OCI-LY1 (cell line): Measurements from ENCODE around the gene RPS6KL1.

ENCODE experiments used
- H2AFZ ChIP-seq: fragments of 200-600 bp; sonication (generic), shearing (Covaris generic); 2 replicates; pipeline ENCODE4 v1.6.0; 2014; ENCODE audit warnings: antibody characterized with exemption, mild to moderate bottlenecking, low read length
- H3F3A ChIP-seq: fragments of 200-600 bp; sonication (generic), shearing (Covaris generic); 2 replicates; pipeline ENCODE4 v1.6.0; 2014; ENCODE audit warnings: mild to moderate bottlenecking, antibody characterized with exemption, low read length, moderate library complexity; ENCODE audit not compliant: insufficient read depth
- H3K27ac ChIP-seq: fragments of 200-600 bp; sonication (generic); 2 replicates; pipeline ENCODE4 v1.5.1; 2014; ENCODE audit warnings: low read length, mixed run types, mild to moderate bottlenecking, low read depth; ENCODE audit not compliant: poor library complexity, severe bottlenecking
- H3K27me3 ChIP-seq: fragments of 200-600 bp; sonication (generic); 2 replicates; pipeline ENCODE4 v1.6.0; 2014; ENCODE audit warnings: antibody characterized with exemption, mild to moderate bottlenecking, low read length, moderate library complexity; ENCODE audit not compliant: insufficient read depth
- H3K36me3 ChIP-seq: fragments of 200-600 bp; sonication (generic); 2 replicates; pipeline ENCODE4 v1.6.1; 2014; ENCODE audit warnings: mild to moderate bottlenecking, antibody characterized with exemption, low read length, moderate library complexity, mixed read lengths; ENCODE audit not compliant: insufficient read depth
- H3K4me1 ChIP-seq: fragments of 200-600 bp; sonication (generic); 2 replicates; pipeline ENCODE4 v1.5.1; 2014; ENCODE audit warnings: mild to moderate bottlenecking, low read length, moderate library complexity; ENCODE audit not compliant: insufficient read depth, severe bottlenecking
- H3K4me2 ChIP-seq: fragments of 200-600 bp; sonication (generic), shearing (Covaris generic); 2 replicates; pipeline ENCODE4 v1.6.1; 2014; ENCODE audit warnings: low read length
- H3K4me3 ChIP-seq: fragments of 200-600 bp; sonication (generic); 2 replicates; pipeline ENCODE4 v1.5.1; 2014; ENCODE audit warnings: low read length, low read depth, mild to moderate bottlenecking, mixed read lengths; ENCODE audit not compliant: poor library complexity, severe bottlenecking
- H3K79me2 ChIP-seq: fragments of 200-600 bp; shearing (Covaris generic); 2 replicates; pipeline ENCODE4 v1.6.1; 2016; ENCODE audit warnings: mixed run types, low read length, mixed read lengths; ENCODE audit not compliant: insufficient read depth
- H3K9ac ChIP-seq: fragments of 200-600 bp; sonication (generic), shearing (Covaris generic); 2 replicates; pipeline ENCODE4 v1.6.1; 2014; ENCODE audit warnings: mild to moderate bottlenecking, low read length, mixed read lengths
- H3K9me2 ChIP-seq: fragments of 200-600 bp; sonication (generic), shearing (Covaris generic); 2 replicates; pipeline ENCODE4 v1.6.1; 2014; ENCODE audit warnings: low read depth, mild to moderate bottlenecking, low read length, mixed read lengths
- H3K9me3 ChIP-seq: fragments of 200-600 bp; shearing (Covaris generic); 2 replicates; pipeline ENCODE4 v1.6.1; 2014; ENCODE audit warnings: low read length, mixed read lengths
- H4K20me1 ChIP-seq: fragments of 200-600 bp; sonication (generic), shearing (Covaris generic); 2 replicates; pipeline ENCODE4 v1.6.0; 2016; ENCODE audit warnings: mild to moderate bottlenecking, low read length; ENCODE audit not compliant: insufficient read depth
- CTCF ChIP-seq: fragments of 200-600 bp; sonication (generic), shearing (Covaris generic); IDR thresholded peaks from 2 replicates; pipeline ENCODE4 v1.5.1; 2017; ENCODE audit warnings: mild to moderate bottlenecking, antibody characterized with exemption, low read length, moderate library complexity, mixed read lengths
- EZH2 ChIP-seq: fragments of 200-600 bp; sonication (generic), shearing (Covaris generic); IDR thresholded peaks from 2 replicates; pipeline ENCODE4 v1.8.0; 2017; ENCODE audit warnings: borderline replicate concordance, mixed run types, mild to moderate bottlenecking, antibody characterized with exemption, low read length, moderate library complexity, mixed read lengths

The RPS6KL1 gene

GRCh38 chr14:74915826-74916225, 7.2 kb downstream of the RPS6KL1 start:
- Histone ChIP-seq H3K27me3 (no peaks in the 10 kb centered on the region), H3K4me1 (no peaks in the 10 kb centered on the region), H3K27ac (no peak overlapping the region), H2AFZ (no peak overlapping the region), H3F3A (no peaks in the 10 kb centered on the region), H3K9me2 (no peaks in the 10 kb centered on the region), H3K79me2 (no peaks in the 10 kb centered on the region), H3K4me3 (no peak overlapping the region), H3K4me2 (no peak overlapping the region), H3K9me3 (no peaks in the 10 kb centered on the region), H3K9ac (no peak overlapping the region), H4K20me1 (no peaks in the 10 kb centered on the region), H3K36me3 (no peaks in the 10 kb centered on the region)
- TF ChIP-seq EZH2: no peak
- TF ChIP-seq CTCF: no peak

- H3K9ac ChIP-seq: no peak overlapping the region
- no peak overlapping the region for H2AFZ ChIP-seq
- no peaks in the 10 kb centered on the region for H3F3A ChIP-seq
- H3K36me3 ChIP-seq: no peaks in the 10 kb centered on the region
- H3K9me2 ChIP-seq: no peaks in the 10 kb centered on the region
- H3K9me3 ChIP-seq: no peaks in the 10 kb centered on the region
- no peaks in the 10 kb centered on the region for H3K4me1 ChIP-seq
- TF ChIP-seq CTCF (no peak), EZH2 (no peak)
- H3K79me2 ChIP-seq: no peaks in the 10 kb centered on the region
- H3K27me3 ChIP-seq: no peaks in the 10 kb centered on the region
- no peak overlapping the region for H3K27ac ChIP-seq
- H4K20me1 ChIP-seq: no peaks in the 10 kb centered on the region
- no peak overlapping the region for H3K4me2 ChIP-seq
- H3K4me3 ChIP-seq: no peak overlapping the region
Observed at GRCh38 chr14:74915426-74915825, 7.6 kb downstream of the RPS6KL1 start.

DNA sequence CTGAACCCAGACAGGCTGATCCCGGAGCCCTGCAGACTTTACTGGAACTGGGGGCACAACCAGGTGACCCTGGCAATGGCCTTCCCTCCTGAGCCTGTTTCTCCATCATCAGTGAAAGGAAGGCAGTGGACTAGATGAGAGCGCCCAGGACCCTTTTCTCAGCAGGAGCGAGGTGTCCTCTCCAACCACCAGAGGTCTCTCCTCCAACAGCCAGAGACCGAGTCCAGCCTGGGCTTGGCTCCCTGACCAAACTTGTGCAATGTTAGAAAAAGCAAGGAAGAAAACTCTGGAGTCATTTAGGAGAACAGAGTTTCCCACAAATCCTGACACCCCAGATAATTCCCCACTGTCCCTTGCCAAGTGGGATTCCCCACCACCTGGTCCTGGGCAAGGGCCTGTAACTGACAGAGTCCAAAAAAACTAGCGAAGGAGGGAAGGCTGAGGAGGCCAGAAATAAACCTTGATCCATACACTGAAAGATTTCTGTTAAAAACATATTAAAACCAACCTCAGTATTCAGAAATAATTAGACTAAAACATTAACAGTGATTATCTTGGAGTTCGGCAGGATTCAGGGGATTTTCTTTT, 9.0 kb downstream of the RPS6KL1 start:
- Histone ChIP-seq H3K27me3 (no peaks in the 10 kb centered on the region; the same call in 1 of the 2 replicates), H4K20me1 (no peaks in the 10 kb centered on the region), H3F3A (no peaks in the 10 kb centered on the region), H3K4me1 (no peaks in the 10 kb centered on the region), H3K9me3 (no peaks in the 10 kb centered on the region), H3K27ac (no peak overlapping the region), H2AFZ (no peak overlapping the region), H3K9me2 (no peaks in the 10 kb centered on the region), H3K4me3 (no peak overlapping the region), H3K79me2 (no peaks in the 10 kb centered on the region), H3K9ac (no peak overlapping the region), H3K4me2 (no peak overlapping the region), H3K36me3 (no peaks in the 10 kb centered on the region)
- TF ChIP-seq CTCF (peak; percentile 76), EZH2 (no peak)
